GM19397 (cell line): Measurements from ENCODE around the gene ZMIZ2.

ENCODE experiments used
- ATAC-seq: cut with Tn5 transposase; IDR thresholded peaks from one replicate; pipeline ENCODE4 v1.9.1; 2021; ENCODE audit warnings: mild to moderate bottlenecking, moderate library complexity; ENCODE audit not compliant: unreplicated experiment

Gene ZMIZ2

DNA sequence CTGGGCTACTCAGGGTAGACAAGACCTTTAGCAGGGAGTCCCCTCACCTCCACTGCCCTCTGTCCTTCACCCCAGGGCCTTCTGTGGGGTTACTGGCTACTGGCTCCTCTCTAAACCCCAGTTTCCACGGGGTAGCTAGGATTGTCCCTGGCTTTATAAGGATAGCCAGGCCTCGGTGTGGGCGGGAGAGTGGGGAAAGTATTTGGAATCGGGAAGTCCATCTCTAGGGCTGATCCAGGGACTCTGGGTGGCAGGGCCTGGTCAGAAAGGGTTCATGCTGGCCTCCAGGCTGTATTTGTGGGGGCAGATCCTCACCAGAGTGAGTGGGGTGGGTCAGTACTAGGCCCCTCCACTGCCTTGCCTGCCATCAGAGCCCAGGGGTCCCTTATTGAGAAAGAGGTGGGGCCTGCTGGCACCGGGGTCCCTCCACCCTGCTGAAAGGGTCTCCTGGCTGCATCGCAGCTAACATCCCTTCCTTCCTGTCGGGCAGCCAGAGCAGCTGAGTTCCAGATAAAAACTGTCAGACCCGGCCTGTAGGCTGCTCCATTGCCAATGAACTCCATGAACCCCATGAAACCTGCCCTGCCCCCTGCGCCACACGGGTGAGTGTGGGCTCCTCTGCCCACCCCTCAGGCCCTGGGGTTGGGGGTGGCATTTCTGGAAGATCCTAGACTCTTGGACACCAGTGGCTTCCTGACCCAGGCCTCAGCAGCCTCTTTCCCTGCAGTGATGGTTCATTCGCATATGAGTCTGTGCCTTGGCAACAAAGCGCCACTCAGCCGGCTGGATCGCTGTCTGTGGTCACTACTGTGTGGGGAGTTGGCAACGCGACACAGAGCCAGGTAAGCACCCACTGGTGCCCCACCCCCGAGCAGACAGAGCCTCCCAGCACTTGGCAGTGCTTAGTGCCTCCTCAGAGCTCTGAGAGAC, 7.3 kb downstream of the ZMIZ2 start:
- ATAC-seq = no peak

DNA sequence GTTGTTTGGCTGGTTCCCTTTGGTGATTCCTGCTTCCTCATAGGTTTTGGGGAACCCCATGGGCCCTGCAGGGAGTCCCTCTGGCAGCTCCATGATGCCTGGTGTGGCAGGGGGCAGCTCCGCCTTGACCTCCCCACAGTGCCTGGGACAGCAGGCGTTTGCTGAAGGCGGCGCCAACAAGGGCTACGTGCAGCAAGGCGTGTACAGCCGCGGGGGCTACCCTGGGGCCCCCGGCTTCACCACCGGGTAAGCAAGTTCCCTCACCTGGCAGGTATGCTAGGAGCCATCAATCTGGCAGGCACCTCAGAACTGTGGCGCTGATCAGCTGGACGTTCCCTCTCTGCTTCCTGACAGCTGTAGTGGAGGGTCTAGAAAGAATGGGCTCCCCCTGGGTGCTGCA, 8.3 kb downstream of the ZMIZ2 start:
- ATAC-seq = no peak

DNA sequence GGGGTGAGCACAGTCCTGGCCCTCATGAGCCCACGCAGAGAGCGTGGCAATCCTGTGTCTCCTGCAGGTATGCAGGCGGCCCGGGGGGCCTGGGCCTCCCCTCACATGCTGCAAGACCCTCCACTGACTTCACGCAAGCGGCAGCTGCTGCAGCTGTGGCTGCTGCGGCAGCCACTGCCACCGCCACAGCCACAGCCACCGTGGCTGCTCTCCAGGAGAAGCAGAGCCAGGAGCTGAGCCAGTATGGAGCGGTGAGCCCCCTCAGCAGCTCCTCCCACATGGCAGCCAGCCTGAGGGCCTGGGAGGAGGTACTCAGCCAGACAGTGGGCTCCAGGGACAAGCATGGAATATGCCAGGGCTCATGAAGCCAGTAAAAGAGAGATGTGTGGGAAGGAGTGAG, 8.7 kb downstream of the ZMIZ2 start:
- ATAC-seq = no peak

DNA sequence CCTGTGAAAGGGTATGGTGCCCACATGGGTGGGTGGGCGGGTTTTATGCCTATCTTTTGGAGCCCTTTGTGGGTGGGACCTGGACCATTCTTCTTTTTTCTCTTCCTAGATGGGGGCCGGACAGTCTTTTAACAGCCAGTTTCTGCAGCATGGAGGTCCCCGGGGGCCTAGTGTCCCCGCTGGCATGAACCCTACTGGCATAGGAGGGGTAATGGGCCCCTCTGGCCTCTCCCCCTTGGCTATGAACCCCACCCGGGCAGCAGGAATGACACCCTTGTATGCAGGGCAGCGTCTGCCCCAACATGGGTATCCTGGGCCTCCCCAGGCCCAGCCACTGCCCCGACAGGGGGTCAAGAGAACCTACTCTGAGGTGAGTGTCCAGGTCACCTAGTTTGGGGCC, 9.1 kb downstream of the ZMIZ2 start:
- ATAC-seq = no peak

DNA sequence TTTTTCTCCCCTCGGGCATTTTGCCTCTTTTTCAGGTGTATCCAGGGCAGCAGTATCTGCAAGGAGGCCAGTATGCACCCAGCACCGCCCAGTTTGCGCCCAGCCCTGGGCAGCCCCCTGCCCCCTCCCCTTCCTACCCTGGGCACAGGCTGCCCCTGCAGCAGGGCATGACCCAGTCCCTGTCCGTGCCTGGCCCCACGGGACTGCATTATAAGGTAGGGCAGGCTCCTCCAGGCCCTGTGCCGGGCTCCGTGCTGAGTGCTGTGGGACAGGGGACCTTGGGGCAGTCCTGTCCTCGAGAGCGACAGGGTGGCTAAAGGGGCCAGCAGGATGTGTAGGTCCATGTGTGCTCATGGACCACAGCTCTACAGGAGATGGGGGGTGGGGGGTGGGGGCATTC, 10.6 kb downstream of the ZMIZ2 start:
- no peak for ATAC-seq

DNA sequence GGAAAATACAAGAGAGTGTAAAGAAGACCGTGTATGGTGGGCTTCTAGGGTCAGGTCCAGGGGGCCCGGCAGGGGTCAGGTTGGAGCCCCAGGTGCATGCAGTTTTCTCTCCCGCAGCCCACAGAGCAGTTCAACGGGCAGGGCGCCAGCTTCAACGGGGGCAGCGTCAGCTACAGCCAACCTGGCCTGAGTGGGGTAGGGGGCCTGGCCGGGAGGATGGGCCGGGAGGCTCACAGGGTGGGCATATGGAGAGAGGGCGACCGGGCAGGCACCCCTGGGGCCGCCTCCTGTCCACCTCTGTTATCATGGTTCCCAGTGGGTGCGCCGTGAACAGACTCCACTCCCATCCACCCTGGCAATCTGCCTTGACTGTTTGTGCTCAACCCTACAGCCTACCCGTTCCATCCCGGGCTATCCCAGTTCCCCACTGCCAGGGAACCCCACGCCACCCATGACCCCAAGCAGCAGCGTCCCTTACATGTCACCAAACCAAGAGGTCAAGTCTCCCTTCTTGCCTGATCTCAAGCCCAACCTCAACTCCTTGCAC, 11.5 kb downstream of the ZMIZ2 start:
- ATAC-seq = no peak

DNA sequence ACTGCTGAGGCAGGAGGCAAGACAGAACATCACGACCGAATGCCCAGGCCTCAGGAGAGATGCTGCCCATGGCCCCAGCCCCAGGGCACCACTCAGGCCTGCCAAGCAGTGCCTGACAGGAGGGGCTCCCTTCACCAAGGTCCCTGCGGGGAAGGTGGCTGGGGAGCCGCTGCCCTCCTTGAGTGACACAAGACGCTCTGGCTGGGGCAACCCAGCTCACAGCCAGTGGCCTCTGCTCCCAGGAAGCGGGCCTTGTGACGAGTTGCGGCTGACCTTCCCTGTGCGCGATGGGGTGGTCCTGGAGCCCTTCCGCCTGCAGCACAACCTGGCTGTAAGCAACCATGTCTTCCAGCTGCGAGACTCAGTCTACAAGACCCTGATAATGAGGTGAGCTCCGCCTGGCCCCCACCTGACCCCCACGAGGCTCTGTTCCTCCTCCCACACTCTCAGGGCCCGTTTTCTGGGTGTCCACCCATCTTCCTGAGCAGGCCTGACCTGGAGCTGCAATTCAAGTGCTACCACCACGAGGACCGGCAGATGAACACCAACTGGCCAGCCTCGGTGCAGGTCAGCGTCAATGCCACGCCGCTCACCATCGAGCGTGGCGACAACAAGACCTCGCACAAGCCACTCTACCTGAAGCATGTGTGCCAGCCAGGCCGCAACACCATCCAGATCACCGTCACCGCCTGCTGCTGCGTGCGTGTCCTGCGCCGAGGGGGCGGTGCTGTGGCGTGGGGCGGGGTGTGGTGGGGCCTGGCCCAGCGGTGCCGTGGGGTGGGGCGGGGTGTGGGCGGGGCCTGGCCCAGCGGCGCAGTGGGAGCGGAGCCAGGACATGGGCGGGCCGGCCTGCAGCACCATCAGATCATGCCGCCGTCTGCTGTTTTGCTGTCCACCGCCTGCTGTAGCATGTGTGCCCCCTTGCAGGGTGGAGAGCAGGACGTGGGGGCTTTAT, 12.8 kb downstream of the ZMIZ2 start:
- no peak for ATAC-seq

DNA sequence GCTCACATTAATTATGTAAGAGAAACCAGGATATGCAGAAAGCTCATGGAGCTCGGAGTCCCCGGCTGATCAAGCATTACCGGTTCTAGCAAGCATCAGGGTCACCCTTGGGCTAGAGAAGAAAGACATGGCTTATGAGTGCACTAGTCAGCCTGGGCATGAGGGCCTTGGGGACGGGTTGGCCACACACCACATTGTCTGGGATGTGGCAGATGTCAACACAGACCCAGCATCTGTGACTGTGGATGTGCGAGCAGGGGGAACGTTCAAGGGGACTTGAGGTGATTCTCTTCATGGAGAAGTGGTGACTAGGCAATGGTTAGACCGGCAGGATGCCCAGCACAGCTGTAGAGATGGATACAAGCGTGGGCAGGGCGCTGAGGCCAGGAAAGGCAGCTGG, 13.7 kb downstream of the ZMIZ2 start:
- ATAC-seq = no peak

DNA sequence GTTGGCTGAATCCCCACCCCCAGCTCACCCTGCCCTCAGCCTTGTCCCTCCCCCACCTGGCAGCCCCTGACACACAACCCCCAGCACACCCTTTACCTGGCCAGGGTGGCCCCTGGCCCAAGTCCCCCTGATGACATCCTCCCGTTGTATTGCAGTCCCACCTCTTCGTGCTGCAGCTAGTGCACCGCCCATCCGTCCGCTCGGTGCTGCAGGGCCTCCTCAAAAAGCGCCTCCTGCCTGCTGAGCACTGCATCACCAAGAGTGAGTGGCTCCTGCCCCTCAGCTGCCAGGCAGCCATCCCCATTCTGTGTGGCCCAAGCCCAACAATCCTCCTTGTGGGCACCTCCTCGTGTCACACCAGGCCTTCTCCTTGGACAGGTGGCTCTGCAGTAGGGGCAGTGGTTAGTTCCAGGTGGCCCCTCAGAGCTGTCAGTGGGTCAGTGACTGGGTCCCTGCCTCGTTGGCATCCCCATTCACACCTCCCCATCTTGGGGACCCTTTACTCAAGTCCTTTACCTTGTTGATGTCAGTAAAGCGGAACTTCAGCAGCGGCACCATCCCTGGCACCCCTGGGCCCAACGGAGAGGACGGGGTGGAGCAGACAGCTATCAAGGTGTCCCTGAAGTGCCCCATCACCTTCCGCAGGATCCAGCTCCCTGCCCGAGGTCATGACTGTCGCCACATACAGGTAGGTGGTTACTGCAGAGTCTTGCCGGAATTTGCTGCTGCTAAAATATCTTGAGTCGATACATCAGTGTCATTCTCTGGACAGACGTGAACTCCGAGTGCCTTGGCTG, 14.3 kb downstream of the ZMIZ2 start:
- ATAC-seq = no peak

DNA sequence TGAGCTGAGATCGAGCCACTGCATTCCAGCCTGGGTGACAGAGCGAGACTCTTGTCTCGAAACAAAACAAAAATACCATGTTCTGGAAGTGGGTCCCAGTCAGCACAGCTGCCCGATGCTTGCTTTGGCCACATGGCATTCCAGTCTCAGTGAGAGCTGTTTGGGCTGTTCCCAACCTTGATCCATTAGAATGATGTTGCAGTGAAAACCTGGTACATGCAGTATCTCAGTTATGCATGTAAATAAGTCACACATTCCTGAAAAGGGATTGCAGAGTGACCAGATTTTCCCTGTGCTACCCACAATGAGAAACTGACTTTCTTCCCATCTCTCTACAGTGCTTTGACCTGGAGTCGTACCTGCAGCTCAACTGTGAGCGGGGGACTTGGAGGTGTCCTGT, 15.4 kb downstream of the ZMIZ2 start:
- ATAC-seq = no peak

DNA sequence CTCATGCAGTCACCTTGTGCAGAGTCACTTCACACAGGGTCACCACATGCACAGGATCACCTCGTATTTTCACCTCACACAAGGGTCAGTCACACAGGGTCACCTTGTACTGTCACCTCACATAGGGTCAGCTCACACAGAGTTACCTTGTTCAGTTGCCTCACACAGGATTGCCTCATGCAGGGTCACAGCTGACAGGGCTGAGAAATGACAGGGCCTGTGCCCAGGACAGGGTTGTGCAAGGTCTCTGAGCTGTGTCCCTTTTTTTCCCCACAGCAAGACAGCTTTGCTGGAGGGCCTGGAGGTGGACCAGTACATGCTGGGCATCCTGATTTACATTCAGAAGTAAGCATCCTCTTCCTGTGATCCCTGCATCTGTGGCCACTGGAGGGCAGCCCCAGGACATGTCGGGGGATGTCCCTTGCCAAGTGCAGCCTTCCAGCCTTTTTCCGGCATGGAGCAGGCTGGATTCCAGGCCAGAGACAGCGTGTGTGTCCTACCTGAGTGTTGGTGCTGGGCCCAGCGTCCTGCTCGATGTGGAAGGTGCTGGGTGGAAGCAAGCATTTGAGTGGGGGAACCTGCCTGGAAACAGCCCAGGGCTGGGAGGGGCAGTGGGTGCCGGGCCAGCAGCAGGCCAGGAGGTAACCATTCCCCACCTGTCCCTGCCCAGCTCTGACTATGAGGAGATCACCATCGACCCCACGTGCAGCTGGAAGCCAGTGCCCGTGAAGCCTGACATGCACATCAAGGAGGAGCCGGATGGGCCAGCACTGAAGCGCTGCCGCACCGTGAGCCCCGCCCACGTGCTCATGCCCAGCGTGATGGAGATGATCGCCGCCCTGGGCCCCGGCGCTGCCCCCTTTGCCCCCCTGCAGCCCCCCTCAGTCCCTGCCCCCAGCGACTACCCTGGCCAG, 16.3 kb downstream of the ZMIZ2 start:
- ATAC-seq = no peak

DNA sequence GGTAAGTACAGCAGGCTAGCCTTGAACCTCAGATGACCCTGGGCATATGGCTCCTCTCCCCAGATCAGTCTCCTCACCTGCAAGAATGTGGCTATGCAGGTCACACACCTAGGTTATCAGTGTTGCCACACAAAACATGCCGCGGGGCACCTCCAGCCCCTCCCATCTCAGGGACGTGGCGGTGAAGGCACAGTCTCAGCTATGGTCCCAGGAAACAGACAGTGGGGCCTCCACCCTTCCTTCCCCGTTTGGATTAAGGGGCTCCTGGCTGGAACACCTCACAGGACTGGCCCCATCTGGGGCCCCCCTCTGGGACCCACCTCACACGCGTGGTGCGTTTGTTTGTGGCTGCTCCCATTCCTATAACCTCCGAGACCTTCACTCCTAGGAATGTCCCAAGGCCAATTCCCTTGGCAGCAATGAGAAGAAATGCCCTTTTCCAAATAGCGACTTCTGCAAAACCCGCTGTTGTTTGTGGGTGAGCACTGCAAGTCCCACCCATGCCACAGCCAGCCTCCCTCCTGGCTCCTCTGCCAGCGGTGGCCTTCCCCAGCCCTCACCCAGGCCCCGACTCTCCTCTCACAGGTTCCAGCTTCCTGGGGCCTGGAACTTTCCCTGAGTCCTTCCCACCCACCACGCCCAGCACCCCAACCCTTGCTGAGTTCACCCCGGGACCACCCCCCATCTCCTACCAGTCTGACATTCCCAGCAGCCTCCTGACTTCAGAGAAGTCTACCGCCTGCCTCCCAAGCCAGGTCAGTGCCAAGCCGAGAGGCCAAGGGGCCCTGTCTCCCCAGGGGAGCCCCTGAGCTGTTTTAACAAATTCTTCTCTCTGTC, 17.1 kb downstream of the ZMIZ2 start:
- no peak for ATAC-seq

DNA sequence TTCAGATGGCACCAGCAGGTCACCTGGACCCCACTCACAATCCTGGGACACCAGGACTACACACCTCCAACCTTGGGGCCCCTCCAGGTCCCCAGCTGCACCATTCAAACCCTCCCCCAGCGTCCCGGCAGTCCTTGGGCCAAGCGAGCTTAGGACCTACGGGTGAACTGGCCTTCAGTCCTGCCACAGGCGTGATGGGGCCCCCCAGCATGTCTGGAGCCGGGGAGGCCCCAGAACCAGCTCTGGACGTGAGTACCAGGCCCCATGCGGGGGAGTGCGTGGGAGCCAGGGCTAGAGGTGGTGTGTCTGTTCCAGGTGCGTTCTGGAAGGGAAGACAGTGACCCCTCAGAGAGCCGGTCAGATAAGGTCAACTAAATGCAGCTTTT, 17.8 kb downstream of the ZMIZ2 start:
- no peak for ATAC-seq

DNA sequence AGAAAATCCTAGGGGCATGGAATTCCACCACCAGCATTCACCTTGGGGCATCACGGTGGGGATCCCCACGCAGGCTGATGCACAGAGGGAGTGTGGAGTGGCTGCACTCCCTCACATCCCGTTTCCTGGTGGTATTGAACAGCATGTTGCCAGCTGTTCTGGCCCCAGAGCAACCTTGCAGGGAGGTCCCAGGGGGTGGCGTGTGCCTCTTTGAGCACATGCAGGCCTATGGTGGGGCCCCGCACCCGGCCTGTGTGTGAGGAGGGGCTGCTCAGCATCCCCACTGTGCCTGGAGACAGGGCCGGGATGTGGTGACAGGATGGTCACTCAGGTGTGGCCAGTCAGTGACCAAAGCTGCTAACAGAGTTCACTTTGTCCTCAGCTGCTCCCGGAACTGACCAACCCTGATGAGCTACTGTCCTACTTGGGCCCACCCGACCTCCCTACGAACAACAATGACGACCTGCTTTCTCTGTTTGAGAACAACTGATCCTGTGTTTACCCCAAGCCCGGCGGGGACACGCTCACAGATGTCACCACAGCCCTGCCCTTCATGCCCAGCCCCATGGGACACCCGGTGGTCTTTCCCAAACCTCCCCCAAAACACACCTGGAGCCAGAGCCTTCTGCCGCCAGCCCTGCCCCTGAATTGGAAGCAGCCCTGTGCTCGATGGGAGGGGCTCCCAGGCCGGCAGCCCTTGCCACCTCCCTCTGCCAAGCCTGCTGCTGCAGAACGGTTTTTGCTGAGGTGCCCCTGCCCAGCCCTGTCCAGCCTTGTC, 18.7 kb downstream of the ZMIZ2 start:
- ATAC-seq = no peak

DNA sequence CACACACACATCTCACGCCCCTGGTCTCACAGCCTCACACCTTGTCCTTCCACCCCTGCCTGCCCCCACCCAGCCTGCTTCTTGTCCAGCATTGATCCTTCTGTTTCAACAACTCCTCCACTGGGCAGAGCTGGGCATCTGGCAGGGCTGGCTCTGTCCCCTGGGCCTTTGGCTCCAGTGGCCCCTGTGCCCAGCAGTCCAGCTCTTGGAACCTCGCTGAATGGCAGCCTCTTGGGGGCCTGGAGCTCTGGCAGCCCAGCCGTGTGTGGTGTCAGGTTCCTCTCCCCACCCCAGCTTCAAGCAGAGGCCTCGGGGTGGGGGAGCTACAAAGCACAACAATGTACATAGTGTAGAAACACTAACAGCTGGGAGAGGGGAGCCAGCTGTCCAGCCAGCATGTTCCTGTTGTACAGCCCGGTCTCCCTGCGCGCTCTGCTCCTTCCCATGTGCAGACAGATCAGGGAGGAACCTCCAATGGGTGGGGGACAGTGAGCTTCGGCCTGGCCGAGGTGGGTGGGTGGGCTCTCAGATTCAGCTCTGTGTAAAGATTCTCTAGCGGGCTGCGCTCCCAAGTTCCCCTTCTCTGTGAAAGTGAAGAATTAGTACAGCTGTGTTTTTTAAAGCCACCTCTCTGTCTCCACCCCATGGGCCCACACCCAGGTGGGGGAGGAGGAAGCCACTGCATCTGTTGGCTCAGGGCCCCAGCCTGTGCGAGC, 19.4 kb downstream of the ZMIZ2 start:
- ATAC-seq = peak; percentile 58

DNA sequence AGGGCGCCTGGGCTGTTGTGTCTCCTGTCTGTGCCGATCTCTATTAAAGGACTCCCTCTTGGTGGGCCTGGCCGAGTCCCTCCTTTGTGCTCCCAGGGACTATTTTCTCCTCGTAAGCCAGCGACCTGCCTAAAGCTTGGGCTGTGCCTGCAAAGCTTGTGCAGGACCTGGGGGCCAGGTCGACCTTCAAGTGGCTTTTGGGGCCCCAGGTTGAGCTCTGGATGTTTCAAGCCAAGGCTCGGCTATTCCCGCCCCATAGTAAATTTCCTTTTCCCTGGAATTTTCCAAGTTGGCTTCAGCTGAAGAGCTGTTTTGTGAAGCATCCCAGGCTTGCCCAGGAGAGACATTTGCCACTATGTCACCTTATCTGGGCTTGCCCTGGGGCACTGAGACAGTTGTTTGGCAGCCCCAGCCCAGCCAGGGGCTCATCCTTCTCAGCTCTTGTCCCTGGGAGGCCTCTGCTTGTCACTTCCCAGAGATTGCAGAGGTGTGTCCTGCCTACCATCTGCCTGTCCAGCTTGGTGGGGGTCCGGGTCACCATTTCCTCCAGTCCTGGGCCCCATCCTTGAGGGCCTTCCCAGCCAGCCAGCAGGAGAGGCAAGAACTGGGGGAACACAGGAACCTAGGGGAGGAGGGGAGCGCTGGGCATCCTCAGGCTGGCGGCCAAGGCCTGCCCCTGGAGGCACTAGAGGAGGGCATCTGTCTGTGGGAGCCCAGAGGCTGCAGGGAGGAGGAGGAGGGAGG, 20.2 kb downstream of the ZMIZ2 start:
- ATAC-seq = no peak

DNA sequence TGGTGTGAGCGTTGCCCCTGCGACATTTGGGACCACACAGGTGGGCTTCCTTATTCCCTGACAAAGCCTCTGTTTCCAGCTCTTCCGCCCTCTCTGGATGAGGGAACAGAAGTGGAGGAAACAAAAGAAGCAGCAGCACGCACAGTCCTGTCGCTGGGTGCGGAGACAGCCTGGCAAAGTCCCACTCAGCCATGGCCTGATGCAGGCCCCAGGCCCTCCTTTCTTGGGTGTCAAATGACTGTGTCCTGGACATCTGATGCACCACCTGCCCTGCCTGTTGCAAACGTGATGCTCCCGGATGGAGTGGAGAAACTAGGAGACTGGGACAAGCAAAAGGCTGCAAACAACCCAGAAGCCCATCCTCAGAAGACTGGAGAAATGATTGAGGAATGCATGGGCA, 20.7 kb downstream of the ZMIZ2 start:
- ATAC-seq = no peak
